Activated T-cell treated with anti-CD3 and anti-CD28 coated beads for 4 hours (primary cell): Measurements from ENCODE around the gene EIF4EBP2.

Experiments
- DNase-seq: peaks from one replicate; pipeline ENCODE4 v3.0.0-alpha.2; 2020

EIF4EBP2 gene

GRCh38 chr10:70404036-70404786 lies at the start of gene EIF4EBP2:
Gene EIF4EBP2 (plus strand): TSS chr10:70404145. CDS start chr10:70404402, 257 bp downstream.
- peak; percentile 100 for DNase-seq

DNA sequence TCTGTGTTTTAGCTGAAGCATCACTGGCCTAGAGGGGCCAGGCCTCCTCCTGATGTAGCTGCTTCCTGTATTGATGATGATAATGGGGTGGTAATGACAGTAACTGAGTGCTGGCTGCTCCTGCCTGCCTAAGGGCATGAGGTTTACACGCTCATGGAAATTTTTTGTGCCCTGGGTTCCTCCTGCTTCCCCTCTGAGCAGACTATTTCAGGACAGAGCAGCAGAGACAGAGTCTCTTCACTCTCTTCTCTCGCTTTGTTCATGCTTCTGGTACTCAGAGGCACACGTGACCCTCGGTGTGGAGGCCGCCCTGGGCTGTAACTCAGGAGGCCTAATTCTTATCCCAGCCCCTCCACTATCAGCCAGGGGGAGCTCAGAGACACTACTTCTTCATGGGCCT lies 49.4 kb upstream of the EIF4EBP2 start:
- DNase-seq = no peak

GRCh38 chr10:70355051-70356021 lies 48.6 kb upstream of the EIF4EBP2 start:
- DNase-seq = no peak

DNA sequence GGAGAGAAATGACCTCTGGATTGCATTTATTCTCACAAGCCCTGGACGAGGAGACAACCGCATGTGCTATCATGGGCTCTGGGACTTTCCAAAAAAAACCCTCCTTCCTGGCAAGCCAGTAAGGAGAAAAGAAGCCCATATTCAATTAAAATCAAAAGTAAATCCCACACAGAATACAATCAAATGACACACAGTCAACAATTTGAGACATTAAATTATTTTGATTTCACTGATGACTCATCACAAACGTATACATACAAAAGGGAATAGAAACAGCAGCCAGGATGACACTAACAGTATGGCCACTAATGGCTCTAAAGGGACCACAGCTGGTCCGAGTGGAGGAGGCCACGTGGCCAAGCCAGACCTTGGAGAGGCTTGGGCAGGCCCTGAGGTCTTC lies 46.4 kb upstream of the EIF4EBP2 start:
- DNase-seq = no peak

DNA sequence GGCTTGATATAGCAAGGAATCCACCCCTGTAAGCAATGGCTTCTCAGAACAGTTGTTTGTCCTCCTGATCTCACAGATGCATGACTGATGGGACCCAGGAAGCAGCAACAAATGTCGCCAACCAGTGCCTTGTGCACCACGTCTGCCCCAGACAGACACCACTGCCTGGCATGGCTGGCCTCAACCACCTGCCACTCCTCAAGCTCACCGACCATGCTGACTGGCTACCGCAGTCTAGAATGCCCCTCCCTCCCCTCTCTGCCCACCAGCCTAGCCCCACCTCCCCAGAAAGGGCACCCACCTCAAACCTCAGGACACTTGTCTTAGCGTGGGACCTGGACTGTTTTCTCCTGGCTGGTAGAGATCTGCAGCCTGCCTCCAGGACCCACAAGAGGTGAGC lies 45.5 kb upstream of the EIF4EBP2 start:
- no peak for DNase-seq

- DNase-seq = no peak
Observed at GRCh38 chr10:70359017-70359550, 44.9 kb upstream of the EIF4EBP2 start.

- DNase-seq = no peak
Observed at GRCh38 chr10:70360215-70360614, 43.7 kb upstream of the EIF4EBP2 start.

- DNase-seq = no peak
Observed at GRCh38 chr10:70362328-70362727, 41.6 kb upstream of the EIF4EBP2 start.

GRCh38 chr10:70363292-70363691 lies 40.7 kb upstream of the EIF4EBP2 start:
- DNase-seq = no peak

GRCh38 chr10:70363971-70364771 lies 39.8 kb upstream of the EIF4EBP2 start:
- peak; percentile 73 for DNase-seq

GRCh38 chr10:70364772-70365091 lies 39.2 kb upstream of the EIF4EBP2 start:
- no peak for DNase-seq

DNA sequence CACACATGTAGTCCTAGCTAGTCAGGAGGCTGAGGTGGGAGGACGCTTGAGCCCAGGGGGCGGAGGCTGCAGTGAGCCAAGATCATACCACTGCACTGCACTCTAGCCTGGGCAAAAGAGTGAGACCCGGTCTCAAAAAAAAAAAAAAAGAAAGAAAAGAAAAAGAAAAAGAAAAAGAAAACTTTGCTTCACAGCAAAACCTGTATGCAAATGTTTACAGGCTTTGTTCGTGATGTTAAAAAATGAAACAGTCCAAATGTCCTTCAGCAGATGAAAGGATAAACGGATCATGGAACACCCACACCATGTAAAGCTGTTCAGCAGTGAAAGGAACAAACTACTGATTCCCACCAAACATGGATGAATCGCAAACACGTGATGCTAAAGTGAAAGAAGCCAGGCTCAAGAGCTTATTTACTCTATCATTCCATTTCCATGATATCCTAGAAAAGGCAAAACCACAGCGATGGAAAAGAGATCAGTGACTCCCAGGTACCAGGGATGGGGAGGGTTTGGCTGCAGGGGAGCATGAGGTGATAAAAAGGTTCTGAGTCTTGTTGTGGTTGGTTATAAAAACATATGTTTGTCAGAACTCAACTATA lies 36.6 kb upstream of the EIF4EBP2 start:
- no peak for DNase-seq

DNA sequence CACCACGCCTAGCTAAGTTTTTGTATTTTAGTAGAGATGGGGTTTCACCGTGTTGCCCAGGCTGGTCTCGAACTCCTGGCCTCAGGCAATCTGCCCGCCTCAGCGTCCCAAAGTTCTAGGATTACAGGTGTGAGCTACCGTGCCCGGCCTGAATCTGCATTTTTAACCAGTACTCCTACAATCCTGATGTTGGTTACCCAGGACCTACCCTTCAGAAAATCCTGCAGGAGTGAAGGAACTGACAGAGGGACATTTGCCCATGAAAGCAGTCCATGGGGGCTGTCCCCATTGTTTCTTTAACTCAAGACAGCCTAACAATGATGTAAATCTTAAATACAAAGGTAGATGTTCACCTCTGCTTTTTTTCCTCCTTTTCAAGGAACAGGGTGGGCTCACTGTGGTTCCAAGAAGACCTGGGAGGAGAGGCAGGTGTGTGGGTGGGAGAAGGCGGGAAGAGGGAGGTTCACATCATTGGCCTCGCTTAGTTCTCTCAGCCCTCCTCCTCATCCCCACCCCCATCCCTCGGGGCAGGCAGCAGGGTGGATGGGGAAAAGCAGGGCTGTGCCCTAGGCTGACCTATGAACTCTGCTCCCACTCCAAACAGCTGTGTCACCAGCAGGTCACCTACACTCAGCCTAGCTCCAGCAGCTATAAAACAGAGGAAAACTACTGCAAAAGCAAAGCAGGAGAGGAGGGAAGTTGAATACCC lies 35.0 kb upstream of the EIF4EBP2 start:
- DNase-seq = no peak

DNA sequence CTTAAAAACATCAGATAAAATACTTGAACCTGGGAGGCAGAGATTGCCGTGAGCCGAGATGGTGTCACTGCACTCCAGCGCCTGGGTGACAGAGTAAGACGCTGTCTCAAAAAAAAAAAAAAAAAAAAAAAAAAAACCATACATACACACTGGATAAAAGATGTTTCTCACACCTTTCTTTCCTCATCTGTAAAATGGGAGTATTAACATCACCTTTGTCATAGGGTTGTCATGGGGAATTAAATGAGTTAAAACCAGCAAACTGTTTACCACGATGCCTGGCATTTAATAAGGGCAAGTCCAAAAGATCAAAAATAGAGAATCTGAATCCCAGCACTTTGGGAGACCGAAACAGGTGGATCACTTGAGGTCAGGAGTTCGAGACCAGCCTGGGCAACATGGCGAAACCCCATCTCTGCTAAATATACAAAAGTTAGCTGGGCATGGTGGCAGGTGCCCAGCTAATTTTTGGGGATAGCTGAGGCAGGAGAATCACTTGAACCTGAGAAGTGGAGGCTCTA lies 34.4 kb upstream of the EIF4EBP2 start:
- no peak for DNase-seq

DNA sequence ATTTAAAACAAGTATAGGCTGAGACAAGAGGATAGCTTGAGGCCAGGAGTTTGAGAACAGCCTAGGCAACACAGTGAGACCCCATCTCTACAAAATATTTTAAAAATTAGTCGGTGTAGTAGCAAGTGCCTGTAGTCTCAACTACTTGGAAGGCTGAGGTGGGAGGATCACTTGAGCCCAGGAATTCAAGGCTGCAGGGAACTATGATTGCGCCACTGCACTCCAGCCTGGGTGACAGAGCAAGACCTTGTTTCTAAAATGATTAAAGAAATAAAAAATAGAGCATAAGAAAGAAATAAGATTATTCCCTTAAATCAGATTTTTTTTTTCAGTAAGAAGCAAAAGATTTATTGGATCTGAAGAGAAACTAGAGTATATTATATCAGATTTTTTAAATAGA lies 33.2 kb upstream of the EIF4EBP2 start:
- DNase-seq = no peak

- no peak for DNase-seq
Observed at GRCh38 chr10:70371846-70372245, 32.1 kb upstream of the EIF4EBP2 start.

GRCh38 chr10:70374775-70375614 lies 28.9 kb upstream of the EIF4EBP2 start:
- no peak for DNase-seq

DNA sequence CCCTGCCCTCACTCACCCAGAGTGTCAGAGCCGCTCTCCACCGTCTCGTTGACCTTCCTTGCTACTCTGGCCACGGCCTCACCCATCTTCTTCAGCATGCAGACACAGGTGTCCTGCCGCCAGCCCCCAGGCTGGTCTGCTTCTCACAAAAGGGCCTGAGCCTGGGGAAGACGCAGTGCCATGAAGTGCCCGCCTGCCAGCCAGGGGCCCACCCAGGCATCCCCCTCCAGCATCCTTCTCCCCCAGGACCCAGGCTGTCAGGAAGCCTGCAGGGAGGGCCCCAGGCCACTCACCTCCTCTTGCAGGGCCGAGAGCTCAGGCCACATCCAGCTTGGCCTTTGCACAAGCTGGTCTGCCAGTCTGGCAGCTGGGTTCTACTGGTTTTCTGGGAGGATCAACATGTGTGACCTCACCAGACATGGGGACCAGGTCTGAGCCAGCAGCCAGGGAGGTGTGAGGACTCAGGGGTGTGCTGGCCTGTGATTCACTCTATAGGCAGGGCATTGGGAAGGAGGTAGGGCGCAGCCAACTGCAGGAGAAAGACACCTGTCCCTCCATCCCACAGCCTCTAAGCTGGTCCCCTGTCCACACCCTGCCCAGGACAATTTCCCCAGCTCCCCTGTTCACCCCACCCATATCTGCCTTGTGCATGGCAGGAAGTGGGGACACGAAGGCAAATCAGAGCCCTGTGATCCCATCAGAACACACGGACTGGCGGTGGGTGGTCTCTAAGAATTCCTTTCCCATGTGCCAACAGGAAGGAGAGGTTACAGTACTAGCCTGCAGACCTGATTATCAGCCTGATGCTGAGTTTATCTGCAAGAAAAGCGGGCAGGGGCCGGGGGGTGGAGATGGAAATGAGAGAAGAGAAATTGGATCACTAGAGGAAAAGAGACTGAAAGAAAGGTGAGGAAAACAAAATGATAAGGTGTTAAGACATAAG lies 27.2 kb upstream of the EIF4EBP2 start:
- no peak for DNase-seq

- no peak for DNase-seq
Observed at GRCh38 chr10:70378122-70378521, 25.8 kb upstream of the EIF4EBP2 start.
